Peyer's patch (tissue), 4 donors: ENCODE measurements around the gene STAT4. TPM values are rescaled to one million over a fixed set of nuclear protein-coding genes. Genes with fewer than 3 reads are reported as not detected.

Source experiments
- DNase-seq, 3 donors: peaks; one replicate each; pipeline ENCODE4 v3.0.0-alpha.2; 2017 to 2019
- H3K27ac ChIP-seq, 4 donors: fragments of 200-600 bp; sonication (generic); one replicate each; pipeline ENCODE4 v1.5.1; 2016 to 2019
- H3K27me3 ChIP-seq, 2 donors: fragments of 200-600 bp; sonication (generic); one replicate each; pipeline ENCODE4 v1.5.1; 2019
- H3K36me3 ChIP-seq, 3 donors: fragments of 200-600 bp; sonication (generic); one replicate each; pipeline ENCODE4 v1.5.1; 2016 to 2019
- H3K4me1 ChIP-seq, 4 donors: fragments of 200-600 bp; sonication (generic); one replicate each; pipeline ENCODE4 v1.5.1; 2016 to 2019
- H3K4me3 ChIP-seq, 4 donors: fragments of 200-600 bp; sonication (generic); 1 replicate in 3 of 4; 2 replicates in 1 of 4; pipeline ENCODE4 v1.5.1; 2016 to 2019; ENCODE audit warnings: mild to moderate bottlenecking in 1 of 4
- H3K9me3 ChIP-seq, 4 donors: fragments of 200-600 bp; sonication (generic); one replicate each; pipeline ENCODE4 v1.5.1; 2016 to 2019; ENCODE audit warnings: mild to moderate bottlenecking in 1 of 4
- POLR2A ChIP-seq, 2 donors: fragments of 450-650 bp; IDR thresholded peaks; one replicate each; pipeline ENCODE4 v1.5.1; 2017; ENCODE audit warnings: antibody characterized with exemption in 2 of 2, mild to moderate bottlenecking in 2 of 2, moderate library complexity in 2 of 2
- total RNA-seq, 4 donors: library from RNA; depleted of rRNA; stranded (reverse); fragments of >200 nt; gene quantifications; one replicate each; pipeline ENCODE4 v1.1.0, GENCODE V29; 2016
- TF ChIP-seq, protein P1 (sequence below), 6 experiments: fragments of 450-650 bp in 4 of 6; fragments of 200-600 bp in 2 of 6; sonication (generic) in 1 of 6; IDR thresholded peaks; one replicate each; pipeline ENCODE4 v1.5.1; 2017 to 2019; ENCODE audit warnings: antibody characterized with exemption in 6 of 6, mild to moderate bottlenecking in 3 of 6, moderate library complexity in 1 of 6

Gene STAT4
- total RNA-seq, 4 donors from 2014 or later = 5.0 to 18.2 (median 5.9) TPM

- no peaks in the 10 kb centered on the region for H3K36me3 ChIP-seq
- no peaks in the 10 kb centered on the region for H3K9me3 ChIP-seq
- no peaks in the 10 kb centered on the region for H3K27me3 ChIP-seq
- H3K4me3 ChIP-seq = no peak overlapping the region
- no peak overlapping the region for H3K27ac ChIP-seq
- H3K4me1 ChIP-seq = no peaks in the 10 kb centered on the region
- no peak for TF ChIP-seq POLR2A (IDR thresholded peaks at IDR 0.05)
- TF ChIP-seq, protein P1, sequence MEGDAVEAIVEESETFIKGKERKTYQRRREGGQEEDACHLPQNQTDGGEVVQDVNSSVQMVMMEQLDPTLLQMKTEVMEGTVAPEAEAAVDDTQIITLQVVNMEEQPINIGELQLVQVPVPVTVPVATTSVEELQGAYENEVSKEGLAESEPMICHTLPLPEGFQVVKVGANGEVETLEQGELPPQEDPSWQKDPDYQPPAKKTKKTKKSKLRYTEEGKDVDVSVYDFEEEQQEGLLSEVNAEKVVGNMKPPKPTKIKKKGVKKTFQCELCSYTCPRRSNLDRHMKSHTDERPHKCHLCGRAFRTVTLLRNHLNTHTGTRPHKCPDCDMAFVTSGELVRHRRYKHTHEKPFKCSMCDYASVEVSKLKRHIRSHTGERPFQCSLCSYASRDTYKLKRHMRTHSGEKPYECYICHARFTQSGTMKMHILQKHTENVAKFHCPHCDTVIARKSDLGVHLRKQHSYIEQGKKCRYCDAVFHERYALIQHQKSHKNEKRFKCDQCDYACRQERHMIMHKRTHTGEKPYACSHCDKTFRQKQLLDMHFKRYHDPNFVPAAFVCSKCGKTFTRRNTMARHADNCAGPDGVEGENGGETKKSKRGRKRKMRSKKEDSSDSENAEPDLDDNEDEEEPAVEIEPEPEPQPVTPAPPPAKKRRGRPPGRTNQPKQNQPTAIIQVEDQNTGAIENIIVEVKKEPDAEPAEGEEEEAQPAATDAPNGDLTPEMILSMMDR (IDR thresholded peaks at IDR 0.05) = no peak
- DNase-seq = no peak
Observed at GRCh38 chr2:191190861-191191552, 40.2 kb upstream of the STAT4 start.

GRCh38 chr2:191190435-191190834, 39.6 kb upstream of the STAT4 start:
- no peak overlapping the region for H3K4me3 ChIP-seq

DNA sequence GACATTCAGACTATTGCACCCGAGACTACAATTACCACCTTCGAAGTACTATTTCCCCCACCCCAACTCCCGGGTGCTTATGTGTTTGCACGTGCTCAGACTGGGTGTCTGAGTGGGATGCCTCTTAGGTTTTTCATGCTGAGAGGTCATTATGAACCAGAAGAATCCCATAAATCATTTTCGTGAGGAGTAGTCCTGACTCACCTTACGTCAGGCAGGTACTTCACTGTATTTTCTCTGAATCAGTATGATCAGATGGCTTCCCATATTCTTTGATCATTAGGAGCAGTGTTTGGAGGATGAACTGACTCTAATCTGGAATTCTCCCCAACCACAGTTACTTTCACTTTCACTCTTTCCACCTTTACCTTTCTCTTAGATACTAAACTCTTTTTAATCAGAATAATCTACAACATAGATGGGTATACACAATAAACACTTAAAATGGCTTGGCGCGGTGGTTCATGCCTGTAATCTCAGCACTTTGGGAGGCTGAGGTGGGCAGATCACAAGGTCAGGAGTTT, 38.4 kb upstream of the STAT4 start:
- Histone ChIP-seq H3K36me3 (no peaks in the 10 kb centered on the region), H3K4me1 (no peaks in the 10 kb centered on the region), H3K4me3 (no peak overlapping the region), H3K9me3 (no peaks in the 10 kb centered on the region), H3K27ac (no peak overlapping the region), H3K27me3 (no peaks in the 10 kb centered on the region)
- TF ChIP-seq POLR2A (IDR thresholded peaks at IDR 0.05) = no peak
- TF ChIP-seq, protein P1 (IDR thresholded peaks at IDR 0.05) = no peak
- DNase-seq = no peak

More at GRCh38 chr2:191190435-191190834, 39.6 kb upstream of the STAT4 start:
- TF ChIP-seq, protein P1 (IDR thresholded peaks at IDR 0.05) = no peak
- no peak for TF ChIP-seq POLR2A (IDR thresholded peaks at IDR 0.05)
- Histone ChIP-seq H3K27ac (no peak overlapping the region), H3K27me3 (no peaks in the 10 kb centered on the region), H3K4me1 (no peaks in the 10 kb centered on the region), H3K36me3 (no peaks in the 10 kb centered on the region), H3K9me3 (no peaks in the 10 kb centered on the region)
- DNase-seq = no peak

- H3K27ac ChIP-seq = no peak overlapping the region
Observed at GRCh38 chr2:191188550-191189093, 37.8 kb upstream of the STAT4 start.

GRCh38 chr2:191187105-191187829, 36.5 kb upstream of the STAT4 start:
- no peaks in the 10 kb centered on the region for H3K36me3 ChIP-seq
- TF ChIP-seq, protein P1 (IDR thresholded peaks at IDR 0.05) = no peak
- no peak for TF ChIP-seq POLR2A (IDR thresholded peaks at IDR 0.05)
- no peaks in the 10 kb centered on the region for H3K9me3 ChIP-seq
- no peak overlapping the region for H3K4me3 ChIP-seq
- no peaks in the 10 kb centered on the region for H3K27me3 ChIP-seq
- H3K4me1 ChIP-seq = no peaks in the 10 kb centered on the region
- DNase-seq = no peak
- no peak overlapping the region for H3K27ac ChIP-seq

More at GRCh38 chr2:191188550-191189093, 37.8 kb upstream of the STAT4 start:
- Histone ChIP-seq H3K27me3 (no peaks in the 10 kb centered on the region), H3K9me3 (no peaks in the 10 kb centered on the region), H3K4me1 (no peaks in the 10 kb centered on the region), H3K4me3 (no peak overlapping the region), H3K36me3 (no peaks in the 10 kb centered on the region)
- DNase-seq = no peak
- TF ChIP-seq POLR2A (IDR thresholded peaks at IDR 0.05) = no peak
- TF ChIP-seq, protein P1 (IDR thresholded peaks at IDR 0.05) = no peak
